Liver (tissue), 9 donors: ENCODE results near the gene KTN1. TPM values are rescaled to one million over a fixed set of nuclear protein-coding genes. Genes with fewer than 3 reads are reported as not detected.

Experiments used
- DNase-seq: peaks from one replicate; pipeline ENCODE4 v3.0.0-alpha.2; 2017; ENCODE audit warnings: low spot score
- H3K27ac ChIP-seq, 2 donors: one replicate each; pipeline ENCODE4 v1.7.0; 2013; ENCODE audit warnings: inconsistent platforms in 2 of 2, low read length in 2 of 2, control low read depth in 1 of 2, low read depth in 1 of 2, mild to moderate bottlenecking in 1 of 2
- H3K27me3 ChIP-seq, 4 donors: one replicate each; pipeline versions ENCODE4 v1.6.1 to v1.7.0; 2013; ENCODE audit warnings: low read length in 3 of 4, inconsistent platforms in 1 of 4, mild to moderate bottlenecking in 1 of 4, moderate library complexity in 1 of 4; ENCODE audit not compliant: control insufficient read depth in 4 of 4, insufficient read depth in 4 of 4
- H3K36me3 ChIP-seq, 4 donors: one replicate each; pipeline versions ENCODE4 v1.6.1 to v1.7.0; 2013; ENCODE audit warnings: low read length in 3 of 4, mild to moderate bottlenecking in 3 of 4, low read depth in 1 of 4, moderate library complexity in 1 of 4; ENCODE audit not compliant: control insufficient read depth in 4 of 4, insufficient read depth in 3 of 4
- H3K4me1 ChIP-seq, 4 donors: one replicate each; pipeline versions ENCODE4 v1.6.1 to v1.7.0; 2013; ENCODE audit warnings: low read length in 3 of 4, mild to moderate bottlenecking in 3 of 4, moderate library complexity in 1 of 4; ENCODE audit not compliant: control insufficient read depth in 4 of 4, insufficient read depth in 4 of 4
- H3K4me3 ChIP-seq, 3 donors: one replicate each; pipeline versions ENCODE4 v1.6.1 to v1.7.0; 2013; ENCODE audit warnings: low read length in 3 of 3, control low read depth in 1 of 3, low read depth in 1 of 3, mild to moderate bottlenecking in 1 of 3
- H3K9ac ChIP-seq, 2 donors: one replicate each; pipeline ENCODE4 v1.7.0; 2013; ENCODE audit warnings: low read length in 2 of 2, mild to moderate bottlenecking in 2 of 2, moderate library complexity in 2 of 2, control low read depth in 1 of 2, low read depth in 1 of 2
- H3K9me3 ChIP-seq, 4 donors: one replicate each; pipeline versions ENCODE4 v1.6.1 to v1.7.0; 2013; ENCODE audit warnings: low read length in 3 of 4; ENCODE audit not compliant: control insufficient read depth in 4 of 4
- ATF3 ChIP-seq: IDR thresholded peaks from 2 replicates; pipeline ENCODE4 v1.6.1; 2016; ENCODE audit warnings: antibody characterized with exemption
- EGR1 ChIP-seq, 2 donors: IDR thresholded peaks; 2 replicates each; pipeline ENCODE4 v1.6.1; 2016 to 2018; ENCODE audit warnings: antibody characterized with exemption in 2 of 2, low read depth in 2 of 2
- HNF4A ChIP-seq, 2 donors: conservative IDR thresholded peaks; 2 replicates each; pipeline ENCODE4 v1.6.1; 2016; ENCODE audit warnings: antibody characterized with exemption in 2 of 2, mild to moderate bottlenecking in 2 of 2
- JUND ChIP-seq, 2 donors: IDR thresholded peaks; 2 replicates each; pipeline ENCODE4 v1.6.1; 2016; ENCODE audit warnings: antibody characterized with exemption in 2 of 2
- NR2F2 ChIP-seq: IDR thresholded peaks from 2 replicates; pipeline ENCODE4 v1.6.1; 2016; ENCODE audit warnings: antibody characterized with exemption
- RAD21 ChIP-seq, 2 donors: IDR thresholded peaks; 2 replicates each; pipeline ENCODE4 v1.6.1; 2016; ENCODE audit warnings: antibody characterized with exemption in 2 of 2, mild to moderate bottlenecking in 2 of 2
- RXRA ChIP-seq, 2 donors: IDR thresholded peaks; 2 replicates each; pipeline ENCODE4 v1.6.1; 2017 to 2018; ENCODE audit warnings: antibody characterized with exemption in 2 of 2, mild to moderate bottlenecking in 1 of 2
- TAF1 ChIP-seq: conservative IDR thresholded peaks from 2 replicates; pipeline ENCODE4 v1.6.1; 2016; ENCODE audit warnings: antibody characterized with exemption, mild to moderate bottlenecking
- WGBS: extraction: QIAGEN DNeasy Blood & Tissue Kit; methylation state at CpG from one replicate; pipeline ENCODE4 v1.1.7; 2013; 5-methylcytosine and 5-hydroxymethylcytosine counted together
- polyA plus RNA-seq, 2 donors: library from polyadenylated mRNA; stranded (reverse) in 1 of 2; unstranded in 1 of 2; fragments of 200-250 nt in 1 of 2; fragments of >200 nt in 1 of 2; fragmentation: Nextera tagmentation in 1 of 2; extraction: Ambion mirVana in 1 of 2; gene quantifications; one replicate each; pipeline versions ENCODE4 v1.2.1 to v1.2.3, GENCODE V29; 2013 to 2015
- total RNA-seq, 2 donors: library from RNA; depleted of rRNA; stranded (reverse); fragments of >200 nt; gene quantifications; one replicate each; pipeline ENCODE4 v1.2.3, GENCODE V29; 2014
- TF ChIP-seq, protein P1 (sequence below): IDR thresholded peaks from 2 replicates; pipeline ENCODE4 v1.6.1; 2016; ENCODE audit warnings: antibody characterized with exemption
- TF ChIP-seq, protein P2 (sequence below): IDR thresholded peaks from 2 replicates; pipeline ENCODE4 v1.6.1; 2016; ENCODE audit warnings: antibody characterized with exemption, mild to moderate bottlenecking
- donor health status: healthy.
- donor health status: healthy.
- donor health status: healthy.
- donor health status: healthy.
- donor health status: healthy.

The KTN1 gene
- total and polyA plus RNA-seq, 4 donors: 34.9 to 141 (median 59.6) TPM

- WGBS: 87% methylated on average over 5 of the region's 5 CpGs
- Histone ChIP-seq H3K9me3 (peaks cover 0 to 3% (median 0%) of the 10 kb centered on the region in 4 donors), H3K27ac (no peak overlapping the region), H3K4me1 (no peaks in the 10 kb centered on the region), H3K27me3 (no peaks in the 10 kb centered on the region), H3K36me3 (no peaks in the 10 kb centered on the region), H3K4me3 (no peak overlapping the region), H3K9ac (no peak overlapping the region)
- DNase-seq: no peak
- TF ChIP-seq HNF4A (conservative IDR thresholded peaks at IDR 0.05) (no peak), NR2F2 (no peak), ATF3 (no peak), JUND (IDR thresholded peaks at IDR 0.05) (no peak), EGR1 (IDR thresholded peaks at IDR 0.05; ENCODE audit: low read depth in 2 of 2) (no peak), TAF1 (no peak)
- TF ChIP-seq, protein P1, sequence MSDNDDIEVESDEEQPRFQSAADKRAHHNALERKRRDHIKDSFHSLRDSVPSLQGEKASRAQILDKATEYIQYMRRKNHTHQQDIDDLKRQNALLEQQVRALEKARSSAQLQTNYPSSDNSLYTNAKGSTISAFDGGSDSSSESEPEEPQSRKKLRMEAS: no peak
Observed at GRCh38 chr14:55533960-55534359, 46.0 kb upstream of the KTN1 start.

DNA sequence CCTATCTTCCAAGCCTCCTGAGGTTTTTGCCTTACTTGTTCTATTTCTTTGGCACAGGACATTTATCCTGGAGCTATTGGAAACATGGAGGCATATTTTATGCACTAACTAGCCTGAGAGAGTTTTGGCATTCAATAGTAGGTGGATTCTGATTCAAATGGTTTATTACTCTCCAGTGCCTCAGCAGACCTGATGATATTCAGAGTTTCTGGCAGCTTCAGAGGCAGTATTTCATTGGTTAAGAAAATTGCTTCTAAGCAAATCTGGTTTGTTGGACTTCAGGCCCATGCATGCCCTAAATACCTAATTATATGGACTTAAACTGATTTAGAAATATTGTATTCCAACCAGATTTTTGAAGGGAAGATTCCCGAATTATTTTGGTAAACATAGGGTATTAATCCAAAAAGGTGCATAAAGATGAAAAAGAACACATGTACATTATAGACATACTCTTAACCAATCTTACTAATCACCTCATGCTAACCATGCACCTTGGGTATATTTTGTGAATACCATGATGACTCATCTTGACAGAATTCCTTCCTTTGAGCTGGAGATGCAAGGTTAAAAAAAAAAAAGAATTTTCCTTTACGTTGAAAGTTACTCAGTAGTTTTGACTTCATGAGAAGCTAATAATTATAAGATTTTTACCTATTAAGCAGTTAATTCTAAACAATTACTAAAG, 44.3 kb upstream of the KTN1 start:
- Histone ChIP-seq H3K4me3 (no peak overlapping the region), H3K27me3 (no peaks in the 10 kb centered on the region)

DNA sequence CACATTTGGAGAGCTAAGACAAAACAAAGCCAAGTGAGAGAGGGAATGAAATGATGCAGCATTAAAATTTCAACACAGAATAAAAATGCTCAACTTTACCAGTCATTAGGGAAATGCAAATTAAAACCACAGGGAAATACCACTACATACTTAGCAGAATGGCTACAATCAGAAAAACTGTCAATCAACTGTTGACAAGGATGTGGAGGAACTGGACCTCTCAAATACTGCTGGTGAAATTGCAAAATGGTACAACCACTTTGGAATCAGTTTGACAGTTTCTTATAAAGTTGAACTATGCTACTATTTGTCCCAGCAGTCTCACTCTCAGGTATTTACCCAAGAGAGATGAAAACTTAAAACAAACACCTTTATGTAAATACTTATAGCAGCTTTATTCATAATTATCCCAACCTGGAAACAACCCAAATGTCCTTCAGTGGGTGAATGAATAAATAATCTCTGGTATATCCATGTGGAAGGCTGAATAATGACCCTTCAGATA, 43.8 kb upstream of the KTN1 start:
- DNase-seq: no peak
- no peak overlapping the region for H3K9ac ChIP-seq
- H3K4me3 ChIP-seq: no peak overlapping the region
- H3K36me3 ChIP-seq: no peaks in the 10 kb centered on the region
- no peak for TF ChIP-seq RAD21 (IDR thresholded peaks at IDR 0.05)
- H3K9me3 ChIP-seq: peaks cover 0 to 3% (median 0%) of the 10 kb centered on the region in 4 donors
- no peaks in the 10 kb centered on the region for H3K27me3 ChIP-seq
- no peak overlapping the region for H3K27ac ChIP-seq
- H3K4me1 ChIP-seq: no peaks in the 10 kb centered on the region

More for the DNA sequence above, 44.3 kb upstream of the KTN1 start:
- TF ChIP-seq RXRA (IDR thresholded peaks at IDR 0.05) (no peak), RAD21 (IDR thresholded peaks at IDR 0.05) (no peak), HNF4A (conservative IDR thresholded peaks at IDR 0.05) (no peak), EGR1 (IDR thresholded peaks at IDR 0.05; ENCODE audit: low read depth in 2 of 2) (no peak)
- TF ChIP-seq, protein P2, sequence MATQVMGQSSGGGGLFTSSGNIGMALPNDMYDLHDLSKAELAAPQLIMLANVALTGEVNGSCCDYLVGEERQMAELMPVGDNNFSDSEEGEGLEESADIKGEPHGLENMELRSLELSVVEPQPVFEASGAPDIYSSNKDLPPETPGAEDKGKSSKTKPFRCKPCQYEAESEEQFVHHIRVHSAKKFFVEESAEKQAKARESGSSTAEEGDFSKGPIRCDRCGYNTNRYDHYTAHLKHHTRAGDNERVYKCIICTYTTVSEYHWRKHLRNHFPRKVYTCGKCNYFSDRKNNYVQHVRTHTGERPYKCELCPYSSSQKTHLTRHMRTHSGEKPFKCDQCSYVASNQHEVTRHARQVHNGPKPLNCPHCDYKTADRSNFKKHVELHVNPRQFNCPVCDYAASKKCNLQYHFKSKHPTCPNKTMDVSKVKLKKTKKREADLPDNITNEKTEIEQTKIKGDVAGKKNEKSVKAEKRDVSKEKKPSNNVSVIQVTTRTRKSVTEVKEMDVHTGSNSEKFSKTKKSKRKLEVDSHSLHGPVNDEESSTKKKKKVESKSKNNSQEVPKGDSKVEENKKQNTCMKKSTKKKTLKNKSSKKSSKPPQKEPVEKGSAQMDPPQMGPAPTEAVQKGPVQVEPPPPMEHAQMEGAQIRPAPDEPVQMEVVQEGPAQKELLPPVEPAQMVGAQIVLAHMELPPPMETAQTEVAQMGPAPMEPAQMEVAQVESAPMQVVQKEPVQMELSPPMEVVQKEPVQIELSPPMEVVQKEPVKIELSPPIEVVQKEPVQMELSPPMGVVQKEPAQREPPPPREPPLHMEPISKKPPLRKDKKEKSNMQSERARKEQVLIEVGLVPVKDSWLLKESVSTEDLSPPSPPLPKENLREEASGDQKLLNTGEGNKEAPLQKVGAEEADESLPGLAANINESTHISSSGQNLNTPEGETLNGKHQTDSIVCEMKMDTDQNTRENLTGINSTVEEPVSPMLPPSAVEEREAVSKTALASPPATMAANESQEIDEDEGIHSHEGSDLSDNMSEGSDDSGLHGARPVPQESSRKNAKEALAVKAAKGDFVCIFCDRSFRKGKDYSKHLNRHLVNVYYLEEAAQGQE: no peak
- Histone ChIP-seq H3K27ac (no peak overlapping the region), H3K36me3 (no peaks in the 10 kb centered on the region), H3K4me1 (no peaks in the 10 kb centered on the region), H3K9me3 (peaks cover 0 to 3% (median 0%) of the 10 kb centered on the region in 4 donors), H3K9ac (no peak overlapping the region)
- DNase-seq: no peak
- 87% methylated on average over 2 of the region's 2 CpGs for WGBS
